Vagina (tissue), 2 donors: ENCODE data around the gene GJB1.

Experiments
- POLR2AphosphoS5 ChIP-seq, 2 donors: sonication (generic); formaldehyde crosslinking; IDR thresholded peaks; one replicate each; pipeline ENCODE4 v1.9.0; 2017; ENCODE audit warnings: antibody characterized with exemption in 2 of 2, mild to moderate bottlenecking in 2 of 2, low read depth in 1 of 2; ENCODE audit not compliant: insufficient read depth in 1 of 2
- TF ChIP-seq, protein P1 (sequence below), 3 experiments: fragments of 450-650 bp in 2 of 3; fragments of 200-600 bp in 1 of 3; sonication (generic) in 1 of 3; IDR thresholded peaks; one replicate each; pipeline ENCODE4 v1.5.1; 2017 to 2019; ENCODE audit warnings: antibody characterized with exemption in 3 of 3, mild to moderate bottlenecking in 2 of 3, moderate library complexity in 2 of 3

DNA sequence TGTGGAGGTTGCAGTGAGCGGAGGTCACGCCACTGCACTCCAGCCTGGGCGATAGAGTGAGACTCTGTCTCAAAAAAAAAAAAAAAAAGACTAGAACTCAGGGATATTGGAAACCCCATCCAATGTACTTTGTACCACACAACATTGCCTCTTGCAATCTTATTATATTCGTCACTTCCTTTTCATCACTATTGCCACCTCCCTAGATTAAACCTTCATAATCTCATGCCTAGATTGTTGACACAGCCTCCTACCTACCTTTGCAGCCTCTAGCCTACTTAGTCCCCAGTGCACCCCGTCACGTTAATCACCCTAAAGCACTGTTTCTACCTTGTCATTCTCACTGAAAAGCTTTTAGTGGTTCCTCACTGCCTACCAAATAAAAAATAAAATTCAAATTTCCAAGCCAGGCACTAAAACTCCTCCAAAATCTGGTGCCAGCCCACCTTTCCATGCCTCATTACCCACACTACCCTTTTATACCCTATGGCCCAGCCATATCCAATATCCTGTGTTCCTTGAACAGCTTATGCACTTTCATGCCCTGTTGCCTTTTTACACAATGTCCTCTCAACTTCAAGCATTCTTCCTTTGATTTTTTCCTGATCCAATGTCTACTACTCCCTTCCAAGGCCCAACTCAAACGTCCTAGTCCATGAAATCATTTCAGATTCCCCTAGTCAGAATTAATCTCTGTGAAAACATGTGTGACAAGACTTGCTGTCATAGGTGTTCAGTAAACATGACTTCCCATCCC is 23.6 kb upstream of the GJB1 start:
- TF ChIP-seq, protein P1, sequence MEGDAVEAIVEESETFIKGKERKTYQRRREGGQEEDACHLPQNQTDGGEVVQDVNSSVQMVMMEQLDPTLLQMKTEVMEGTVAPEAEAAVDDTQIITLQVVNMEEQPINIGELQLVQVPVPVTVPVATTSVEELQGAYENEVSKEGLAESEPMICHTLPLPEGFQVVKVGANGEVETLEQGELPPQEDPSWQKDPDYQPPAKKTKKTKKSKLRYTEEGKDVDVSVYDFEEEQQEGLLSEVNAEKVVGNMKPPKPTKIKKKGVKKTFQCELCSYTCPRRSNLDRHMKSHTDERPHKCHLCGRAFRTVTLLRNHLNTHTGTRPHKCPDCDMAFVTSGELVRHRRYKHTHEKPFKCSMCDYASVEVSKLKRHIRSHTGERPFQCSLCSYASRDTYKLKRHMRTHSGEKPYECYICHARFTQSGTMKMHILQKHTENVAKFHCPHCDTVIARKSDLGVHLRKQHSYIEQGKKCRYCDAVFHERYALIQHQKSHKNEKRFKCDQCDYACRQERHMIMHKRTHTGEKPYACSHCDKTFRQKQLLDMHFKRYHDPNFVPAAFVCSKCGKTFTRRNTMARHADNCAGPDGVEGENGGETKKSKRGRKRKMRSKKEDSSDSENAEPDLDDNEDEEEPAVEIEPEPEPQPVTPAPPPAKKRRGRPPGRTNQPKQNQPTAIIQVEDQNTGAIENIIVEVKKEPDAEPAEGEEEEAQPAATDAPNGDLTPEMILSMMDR (IDR thresholded peaks at IDR 0.05), result no peak
- TF ChIP-seq POLR2AphosphoS5 (IDR thresholded peaks at IDR 0.05; ENCODE audit: insufficient read depth in 1 of 2, low read depth in 1 of 2), result no peak
